ENCODE data around the gene TNFRSF21. TPM values are rescaled to one million over a fixed set of nuclear protein-coding genes. Genes with fewer than 3 reads are reported as not detected.

TNFRSF21 gene
- total RNA-seq, 1 experiment from 2014 or later, result 106 TPM

DNA sequence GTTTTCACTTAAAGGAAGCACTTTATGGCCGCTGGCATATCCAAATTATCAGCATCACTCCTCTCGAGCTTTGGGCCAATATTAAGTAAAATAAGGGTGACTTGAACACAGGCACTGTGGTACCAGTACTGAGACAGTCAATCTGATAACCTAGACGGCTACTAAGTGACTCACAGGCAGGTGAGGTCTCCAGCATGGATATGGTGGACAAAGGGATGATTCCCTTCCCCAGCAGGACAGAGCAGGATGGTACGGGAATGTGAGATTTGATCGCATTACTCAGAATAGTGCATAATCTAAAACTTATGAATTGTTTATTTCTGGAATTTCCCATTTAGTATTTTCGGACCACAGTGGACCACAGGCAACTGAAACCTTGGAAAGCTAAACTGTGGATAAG, 55.7 kb downstream of the TNFRSF21 start:
- CTCF ChIA-PET, result no interaction called here

DNA sequence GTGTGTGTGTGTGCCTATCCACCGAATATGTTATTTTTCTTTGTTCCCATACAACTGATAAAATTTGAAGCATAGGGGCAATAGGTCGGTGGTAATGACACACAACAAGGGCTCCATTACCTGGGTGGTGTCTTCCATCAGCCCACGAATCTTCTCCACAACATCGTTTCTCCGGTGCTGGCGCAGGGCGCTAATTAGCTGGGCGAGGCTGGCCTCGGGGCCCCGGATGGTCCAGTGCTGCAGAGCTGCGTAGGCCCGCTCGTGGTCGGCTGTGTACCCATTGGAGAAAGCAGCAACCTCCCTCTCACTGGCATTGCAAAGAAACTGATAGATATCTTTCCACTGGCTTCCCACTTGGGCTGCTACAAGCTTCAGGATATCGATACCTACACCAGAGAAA, 56.6 kb downstream of the TNFRSF21 start:
- H3K4me2 ChIP-seq (ENCODE audit: low read length), result no peak overlapping the region
- H3K79me2 ChIP-seq (ENCODE audit: low read length), result peaks cover 86% of the 10 kb centered on the region
- 0 out of 2 replicates have a peak, but pooled peaks cover 4% of the 10 kb centered on the region for H3K4me1 ChIP-seq (ENCODE audit: insufficient read depth, low read length)
- no peaks in the 10 kb centered on the region for H4K20me1 ChIP-seq (ENCODE audit: low read length)
- no peaks in the 10 kb centered on the region for H3F3A ChIP-seq (ENCODE audit: low read length, unreplicated experiment)
- peaks cover 76% of the 10 kb centered on the region for H3K36me3 ChIP-seq (ENCODE audit: low read depth, low read length)
- H3K27ac ChIP-seq (ENCODE audit: low read length), result no peak overlapping the region
- ChIA-PET POLR2A (ENCODE audit: unreplicated experiment) (interaction anchor here (0.7 kb wide), 1 partner anchor 160 kb away, joined by 3 read pairs; no protein-coding TSS in a partner anchor), CTCF (no interaction called here)
- H3K9ac ChIP-seq (ENCODE audit: low read length), result no peak overlapping the region
- no TSS peak for BruUV-seq (replicated peaks)
- no peak overlapping the region for H3K4me3 ChIP-seq (ENCODE audit: low read length)
- TF ChIP-seq, protein P1, sequence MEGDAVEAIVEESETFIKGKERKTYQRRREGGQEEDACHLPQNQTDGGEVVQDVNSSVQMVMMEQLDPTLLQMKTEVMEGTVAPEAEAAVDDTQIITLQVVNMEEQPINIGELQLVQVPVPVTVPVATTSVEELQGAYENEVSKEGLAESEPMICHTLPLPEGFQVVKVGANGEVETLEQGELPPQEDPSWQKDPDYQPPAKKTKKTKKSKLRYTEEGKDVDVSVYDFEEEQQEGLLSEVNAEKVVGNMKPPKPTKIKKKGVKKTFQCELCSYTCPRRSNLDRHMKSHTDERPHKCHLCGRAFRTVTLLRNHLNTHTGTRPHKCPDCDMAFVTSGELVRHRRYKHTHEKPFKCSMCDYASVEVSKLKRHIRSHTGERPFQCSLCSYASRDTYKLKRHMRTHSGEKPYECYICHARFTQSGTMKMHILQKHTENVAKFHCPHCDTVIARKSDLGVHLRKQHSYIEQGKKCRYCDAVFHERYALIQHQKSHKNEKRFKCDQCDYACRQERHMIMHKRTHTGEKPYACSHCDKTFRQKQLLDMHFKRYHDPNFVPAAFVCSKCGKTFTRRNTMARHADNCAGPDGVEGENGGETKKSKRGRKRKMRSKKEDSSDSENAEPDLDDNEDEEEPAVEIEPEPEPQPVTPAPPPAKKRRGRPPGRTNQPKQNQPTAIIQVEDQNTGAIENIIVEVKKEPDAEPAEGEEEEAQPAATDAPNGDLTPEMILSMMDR (conservative IDR thresholded peaks at IDR 0.05; ENCODE audit: low read depth, low read length), result no peak
- TF ChIP-seq EZH2 (IDR thresholded peaks at IDR 0.05; ENCODE audit: low read length, unreplicated experiment) (no peak), EZH2phosphoT487 (IDR thresholded peaks at IDR 0.05; ENCODE audit: borderline replicate concordance, low read length) (no peak)
- no peak for ATAC-seq
- no peaks in the 10 kb centered on the region for H3K27me3 ChIP-seq (ENCODE audit: low read length)
- no peak for DNase-seq
- no peaks in the 10 kb centered on the region for H3K9me2 ChIP-seq (replicated peaks; ENCODE audit: low read length)
- intact Hi-C loops (cut with micrococcal nuclease), result no loop called here
- no peak overlapping the region for H2AFZ ChIP-seq (ENCODE audit: low read length)
- H3K9me3 ChIP-seq (ENCODE audit: low read length), result no peaks in the 10 kb centered on the region

More for the DNA sequence above, 55.7 kb downstream of the TNFRSF21 start:
- BruUV-seq (replicated peaks), result no TSS peak
- no peaks in the 10 kb centered on the region for H3K27me3 ChIP-seq (ENCODE audit: low read length)
- H2AFZ ChIP-seq (ENCODE audit: low read length), result no peak overlapping the region
- H3F3A ChIP-seq (ENCODE audit: low read length, unreplicated experiment), result no peaks in the 10 kb centered on the region
- H3K4me1 ChIP-seq (ENCODE audit: insufficient read depth, low read length), result 0 out of 2 replicates have a peak, but pooled peaks cover 4% of the 10 kb centered on the region
- peaks cover 84% of the 10 kb centered on the region for H3K79me2 ChIP-seq (ENCODE audit: low read length)
- POLR2A ChIA-PET (ENCODE audit: unreplicated experiment), result no interaction called here
- no peaks in the 10 kb centered on the region for H3K9me2 ChIP-seq (replicated peaks; ENCODE audit: low read length)
- ATAC-seq, result no peak
- intact Hi-C loops (cut with micrococcal nuclease), result no loop called here
- no peak overlapping the region for H3K4me2 ChIP-seq (ENCODE audit: low read length)
- TF ChIP-seq EZH2 (IDR thresholded peaks at IDR 0.05; ENCODE audit: low read length, unreplicated experiment) (no peak), EZH2phosphoT487 (IDR thresholded peaks at IDR 0.05; ENCODE audit: borderline replicate concordance, low read length) (no peak)
- TF ChIP-seq, protein P1 (conservative IDR thresholded peaks at IDR 0.05; ENCODE audit: low read depth, low read length), result no peak
- no peak for DNase-seq
- no peaks in the 10 kb centered on the region for H3K9me3 ChIP-seq (ENCODE audit: low read length)
- no peak overlapping the region for H3K4me3 ChIP-seq (ENCODE audit: low read length)
- H3K36me3 ChIP-seq (ENCODE audit: low read depth, low read length), result peaks cover 77% of the 10 kb centered on the region
- H4K20me1 ChIP-seq (ENCODE audit: low read length), result no peaks in the 10 kb centered on the region
- H3K27ac ChIP-seq (ENCODE audit: low read length), result no peak overlapping the region
- no peak overlapping the region for H3K9ac ChIP-seq (ENCODE audit: low read length)

DNA sequence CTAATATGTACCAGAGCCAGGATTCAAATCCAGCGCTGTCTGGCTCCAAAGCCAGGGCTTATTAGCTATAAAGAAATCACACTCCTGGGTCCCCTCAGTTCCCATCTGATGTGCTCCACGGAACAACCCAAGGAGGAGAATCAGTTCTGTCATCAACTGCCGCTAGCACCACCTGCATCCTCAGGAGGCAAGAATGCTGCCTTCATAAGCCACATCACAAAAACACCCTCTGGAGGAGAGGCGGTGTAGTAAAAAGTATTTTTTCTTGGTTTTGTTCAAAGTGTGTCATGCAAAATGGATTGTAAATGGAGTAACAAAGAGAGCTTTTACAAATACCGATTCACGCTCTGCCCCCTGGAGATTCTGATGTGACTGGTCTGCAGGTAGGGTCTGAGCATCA, 57.1 kb downstream of the TNFRSF21 start:
- no peaks in the 10 kb centered on the region for H3F3A ChIP-seq (ENCODE audit: low read length, unreplicated experiment)
- DNase-seq (no peak), ATAC-seq (no peak)
- TF ChIP-seq, protein P1 (conservative IDR thresholded peaks at IDR 0.05; ENCODE audit: low read depth, low read length), result peak; percentile 23; the same call in 1 of the 2 replicates
- TF ChIP-seq EZH2phosphoT487 (IDR thresholded peaks at IDR 0.05; ENCODE audit: borderline replicate concordance, low read length), result no peak
- H3K79me2 ChIP-seq (ENCODE audit: low read length), result peaks cover 86% of the 10 kb centered on the region
- no peak overlapping the region for H2AFZ ChIP-seq (ENCODE audit: low read length)
- ChIA-PET POLR2A (ENCODE audit: unreplicated experiment) (no interaction called here), CTCF (no interaction called here)
- H3K36me3 ChIP-seq (ENCODE audit: low read depth, low read length), result peaks cover 71% of the 10 kb centered on the region
- H3K27ac ChIP-seq (ENCODE audit: low read length), result no peak overlapping the region
- H3K4me1 ChIP-seq (ENCODE audit: insufficient read depth, low read length), result 0 out of 2 replicates have a peak, but pooled peaks cover 4% of the 10 kb centered on the region
- no peaks in the 10 kb centered on the region for H4K20me1 ChIP-seq (ENCODE audit: low read length)
- BruUV-seq (replicated peaks), result no TSS peak
- no peaks in the 10 kb centered on the region for H3K9me3 ChIP-seq (ENCODE audit: low read length)
- no peaks in the 10 kb centered on the region for H3K27me3 ChIP-seq (ENCODE audit: low read length)
- H3K4me2 ChIP-seq (ENCODE audit: low read length), result no peak overlapping the region
- intact Hi-C loops (cut with micrococcal nuclease), result no loop called here
- no peak overlapping the region for H3K9ac ChIP-seq (ENCODE audit: low read length)
- no peak overlapping the region for H3K4me3 ChIP-seq (ENCODE audit: low read length)
- H3K9me2 ChIP-seq (replicated peaks; ENCODE audit: low read length), result no peaks in the 10 kb centered on the region
